ENCODE data around the gene SEMA7A. TPM values are rescaled to one million over a fixed set of nuclear protein-coding genes. Genes with fewer than 3 reads are reported as not detected.

SEMA7A gene
- total and polyA plus RNA-seq, 11 donors: 0.53 to 7.5 (median 1.8) TPM

DNA sequence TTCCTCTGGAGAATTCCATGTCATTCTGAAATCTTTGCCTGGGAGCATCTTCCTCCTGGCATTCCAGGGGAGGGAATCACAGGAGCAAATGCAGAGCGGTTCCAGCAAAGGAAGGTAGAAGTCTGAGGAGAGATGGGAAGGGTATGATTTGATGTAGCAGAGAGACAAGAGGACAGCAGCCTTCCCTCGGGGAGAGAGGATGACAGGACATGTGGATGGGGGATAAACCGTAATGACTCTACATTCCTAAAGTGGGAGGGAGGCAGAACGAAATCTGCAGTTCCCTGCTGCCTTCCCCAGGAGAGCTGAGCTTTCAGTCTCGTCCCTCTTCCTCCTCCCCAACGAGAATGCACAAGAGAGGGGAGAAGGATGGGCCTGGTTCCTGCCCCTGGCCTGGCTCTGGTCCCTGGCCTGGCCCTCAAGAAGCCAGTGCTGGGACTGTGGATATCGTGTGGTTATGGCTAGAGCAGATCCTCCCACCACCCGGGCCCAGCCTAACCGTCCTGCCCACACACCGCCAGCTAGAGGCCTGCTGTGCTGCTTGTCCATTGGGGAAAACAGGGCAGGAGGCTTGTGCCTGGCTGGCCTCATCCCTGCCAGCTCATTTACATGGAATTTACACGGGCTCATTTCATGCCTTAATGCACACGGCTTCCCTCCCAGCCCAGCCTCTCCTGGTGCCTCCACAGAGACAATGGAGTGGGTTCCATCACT, 26.6 kb downstream of the SEMA7A start:
- DNase-seq (no peak), ATAC-seq (no peak)
- H3K27ac ChIP-seq: no peak overlapping the region
- no peak overlapping the region for H3K4me3 ChIP-seq
- no peaks in the 10 kb centered on the region for H3K9me3 ChIP-seq
- H3K27me3 ChIP-seq: no peaks in the 10 kb centered on the region
- peaks cover 0 to 6% (median 0%) of the 10 kb centered on the region in 9 donors for H3K36me3 ChIP-seq
- TF ChIP-seq POLR2A (IDR thresholded peaks at IDR 0.05): no peak
- no peak for TF ChIP-seq CTCF (IDR thresholded peaks at IDR 0.05)
- 57 to 69% (median 64%) methylated on average over 8 to 12 of the region's 12 CpGs for WGBS, 4 donors
- H3K4me1 ChIP-seq: peaks cover 0 to 24% (median 10%) of the 10 kb centered on the region in 12 donors
- intact Hi-C loops (cut with DNase I): no loop called here

DNA sequence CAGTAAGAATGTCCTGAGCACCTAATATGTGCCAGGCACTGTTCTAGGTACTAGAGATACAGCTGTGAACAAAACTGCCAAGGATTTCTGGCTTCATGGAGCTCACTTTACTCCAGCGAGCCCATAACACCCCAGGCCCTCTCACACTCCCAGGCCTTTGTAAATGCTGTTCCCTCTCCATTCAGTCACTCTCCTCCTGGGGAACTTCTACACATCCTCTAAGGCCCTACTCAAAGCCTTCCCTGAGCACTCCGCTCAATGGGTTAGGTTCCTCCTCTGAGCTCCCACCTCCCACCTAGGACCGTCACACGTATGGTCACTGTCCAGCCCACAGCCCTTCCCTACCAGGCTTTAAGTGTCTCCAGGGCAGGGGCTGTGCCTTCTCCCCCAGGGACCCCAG, 27.2 kb downstream of the SEMA7A start:
- TF ChIP-seq CTCF (IDR thresholded peaks at IDR 0.05): no peak
- no peak for TF ChIP-seq POLR2A (IDR thresholded peaks at IDR 0.05)
- Histone ChIP-seq H3K27ac (no peak overlapping the region), H3K27me3 (no peaks in the 10 kb centered on the region), H3K4me1 (peaks cover 0 to 30% (median 10%) of the 10 kb centered on the region in 12 donors), H3K9me3 (no peaks in the 10 kb centered on the region), H3K4me3 (no peak overlapping the region), H3K36me3 (peaks cover 0 to 6% (median 0%) of the 10 kb centered on the region in 9 donors)
- no peak for DNase-seq
- 93 to 97% (median 94%) methylated on average over 4 of the region's 4 CpGs for WGBS, 4 donors
- intact Hi-C loops (cut with DNase I): no loop called here
- no peak for ATAC-seq

DNA sequence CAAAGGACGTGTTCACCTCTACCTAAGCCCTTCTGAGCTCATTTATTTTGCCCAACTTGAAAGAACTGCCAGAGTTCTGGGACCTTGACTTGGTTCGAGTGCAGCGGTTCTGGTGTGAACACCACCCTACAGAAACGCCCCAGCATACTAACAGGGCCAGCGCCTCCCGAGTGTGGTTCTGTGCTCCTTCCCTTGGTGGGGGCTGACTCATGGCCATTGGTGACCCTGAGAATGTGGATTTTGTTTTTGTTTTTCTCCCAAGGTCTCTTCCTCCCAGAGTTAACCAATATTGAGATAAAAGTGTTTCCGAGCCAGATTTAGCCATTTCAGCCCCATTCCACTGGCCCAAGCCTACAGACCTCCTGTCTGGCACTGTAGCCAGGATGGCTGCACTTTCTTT, 27.9 kb downstream of the SEMA7A start:
- Histone ChIP-seq H3K4me1 (peaks cover 0 to 36% (median 10%) of the 10 kb centered on the region in 12 donors), H3K27ac (no peak overlapping the region), H3K27me3 (no peaks in the 10 kb centered on the region), H3K4me3 (no peak overlapping the region), H3K9me3 (no peaks in the 10 kb centered on the region), H3K36me3 (peaks cover 0 to 6% (median 0%) of the 10 kb centered on the region in 9 donors)
- DNase-seq (no peak), ATAC-seq (no peak)
- 84 to 94% (median 93%) methylated on average over 7 of the region's 7 CpGs for WGBS, 4 donors
- intact Hi-C loops (cut with DNase I): no loop called here
- TF ChIP-seq CTCF (IDR thresholded peaks at IDR 0.05) (no peak), POLR2A (IDR thresholded peaks at IDR 0.05) (no peak)

- Histone ChIP-seq H3K9me3 (no peaks in the 10 kb centered on the region), H3K4me1 (peaks cover 0 to 48% (median 10%) of the 10 kb centered on the region in 12 donors), H3K4me3 (no peak overlapping the region), H3K27me3 (no peaks in the 10 kb centered on the region), H3K27ac (peak overlapping the region in 1 of 12 donors; percentile 63), H3K36me3 (no peaks in the 10 kb centered on the region)
- DNase-seq (no peak), ATAC-seq (peak in 3 of 4 donors; percentile 37 to 51 (median 47))
- 27 to 31% (median 27%) methylated on average over 11 to 16 of the region's 16 CpGs for WGBS, 4 donors
- TF ChIP-seq CTCF (IDR thresholded peaks at IDR 0.05) (no peak), POLR2A (IDR thresholded peaks at IDR 0.05) (no peak)
- intact Hi-C loops (cut with DNase I): no loop called here
Observed at GRCh38 chr15:74403991-74404563, 29.7 kb downstream of the SEMA7A start.
